Measurements from ENCODE around the gene OR52E2.

DNA sequence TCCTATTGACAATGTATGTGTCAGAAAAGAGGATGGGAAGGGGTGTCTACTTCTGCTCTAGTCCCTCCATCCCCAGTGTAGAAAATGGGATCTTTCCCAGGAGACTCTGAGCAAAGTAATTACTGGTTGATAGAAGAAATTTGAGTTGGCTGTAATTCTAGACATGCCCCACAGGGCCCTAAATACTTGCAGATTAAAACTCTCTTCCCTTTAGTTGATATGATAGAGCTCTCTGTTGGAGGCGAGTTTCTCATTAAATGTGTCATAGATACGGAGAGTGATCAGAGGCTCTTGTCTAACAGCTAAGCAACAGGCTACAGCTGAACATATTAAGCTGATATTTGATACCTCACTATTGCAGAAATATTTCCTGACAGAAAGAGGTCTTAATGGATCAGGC, 42.8 kb upstream of the OR52E2 start:
- TF ChIP-seq, protein P1, sequence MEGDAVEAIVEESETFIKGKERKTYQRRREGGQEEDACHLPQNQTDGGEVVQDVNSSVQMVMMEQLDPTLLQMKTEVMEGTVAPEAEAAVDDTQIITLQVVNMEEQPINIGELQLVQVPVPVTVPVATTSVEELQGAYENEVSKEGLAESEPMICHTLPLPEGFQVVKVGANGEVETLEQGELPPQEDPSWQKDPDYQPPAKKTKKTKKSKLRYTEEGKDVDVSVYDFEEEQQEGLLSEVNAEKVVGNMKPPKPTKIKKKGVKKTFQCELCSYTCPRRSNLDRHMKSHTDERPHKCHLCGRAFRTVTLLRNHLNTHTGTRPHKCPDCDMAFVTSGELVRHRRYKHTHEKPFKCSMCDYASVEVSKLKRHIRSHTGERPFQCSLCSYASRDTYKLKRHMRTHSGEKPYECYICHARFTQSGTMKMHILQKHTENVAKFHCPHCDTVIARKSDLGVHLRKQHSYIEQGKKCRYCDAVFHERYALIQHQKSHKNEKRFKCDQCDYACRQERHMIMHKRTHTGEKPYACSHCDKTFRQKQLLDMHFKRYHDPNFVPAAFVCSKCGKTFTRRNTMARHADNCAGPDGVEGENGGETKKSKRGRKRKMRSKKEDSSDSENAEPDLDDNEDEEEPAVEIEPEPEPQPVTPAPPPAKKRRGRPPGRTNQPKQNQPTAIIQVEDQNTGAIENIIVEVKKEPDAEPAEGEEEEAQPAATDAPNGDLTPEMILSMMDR (conservative IDR thresholded peaks at IDR 0.05; ENCODE audit: low read length), result no peak
- TF ChIP-seq EZH2phosphoT487 (IDR thresholded peaks at IDR 0.05; ENCODE audit: borderline replicate concordance, low read depth, low read length), result no peak
